HL-60 (cell line): ENCODE data around the gene LRMDA.

ENCODE experiments used
- DNase-seq, 2 experiments: peaks; one replicate each; pipeline ENCODE4 v3.0.0-alpha.2; 2010 to 2020; ENCODE audit warnings: low read depth in 1 of 2, low spot score in 1 of 2
- H3K27ac ChIP-seq: fragments of 250-450 bp; sonication (Bioruptor Pico); replicated peaks from 2 replicates; pipeline ENCODE4 v1.5.1; 2020; ENCODE audit warnings: mild to moderate bottlenecking, moderate library complexity
- H3K27me3 ChIP-seq: fragments of 250-450 bp; sonication (Bioruptor Pico); 2 replicates; pipeline ENCODE4 v1.5.1; 2021; ENCODE audit warnings: mild to moderate bottlenecking, moderate library complexity; ENCODE audit not compliant: insufficient read depth, poor library complexity, severe bottlenecking
- H3K4me3 ChIP-seq: replicated peaks from 2 replicates; pipeline ENCODE4 v1.5.1; 2011; ENCODE audit warnings: mild to moderate bottlenecking, control low read depth, low read length; ENCODE audit not compliant: insufficient read depth
- GABPA ChIP-seq: IDR thresholded peaks from 2 replicates; pipeline ENCODE4 v1.6.1; 2012; ENCODE audit warnings: low read depth
- POLR2AphosphoS5 ChIP-seq: IDR thresholded peaks from 2 replicates; pipeline ENCODE4 v1.6.1; 2012; ENCODE audit warnings: low read depth
- SPI1 ChIP-seq: IDR thresholded peaks from 2 replicates; pipeline ENCODE4 v1.6.1; 2012; ENCODE audit warnings: low read depth, mild to moderate bottlenecking, borderline replicate concordance
- TF ChIP-seq, protein P1 (sequence below): IDR thresholded peaks from one replicate; pipeline ENCODE4 v1.5.1; 2011; ENCODE audit warnings: low read length, control low read depth, inconsistent platforms; ENCODE audit not compliant: insufficient read depth
- TF ChIP-seq, protein P2 (sequence below): IDR thresholded peaks from 2 replicates; pipeline ENCODE4 v1.6.1; 2012; ENCODE audit warnings: low read depth; ENCODE audit not compliant: insufficient replicate concordance

LRMDA gene

DNA sequence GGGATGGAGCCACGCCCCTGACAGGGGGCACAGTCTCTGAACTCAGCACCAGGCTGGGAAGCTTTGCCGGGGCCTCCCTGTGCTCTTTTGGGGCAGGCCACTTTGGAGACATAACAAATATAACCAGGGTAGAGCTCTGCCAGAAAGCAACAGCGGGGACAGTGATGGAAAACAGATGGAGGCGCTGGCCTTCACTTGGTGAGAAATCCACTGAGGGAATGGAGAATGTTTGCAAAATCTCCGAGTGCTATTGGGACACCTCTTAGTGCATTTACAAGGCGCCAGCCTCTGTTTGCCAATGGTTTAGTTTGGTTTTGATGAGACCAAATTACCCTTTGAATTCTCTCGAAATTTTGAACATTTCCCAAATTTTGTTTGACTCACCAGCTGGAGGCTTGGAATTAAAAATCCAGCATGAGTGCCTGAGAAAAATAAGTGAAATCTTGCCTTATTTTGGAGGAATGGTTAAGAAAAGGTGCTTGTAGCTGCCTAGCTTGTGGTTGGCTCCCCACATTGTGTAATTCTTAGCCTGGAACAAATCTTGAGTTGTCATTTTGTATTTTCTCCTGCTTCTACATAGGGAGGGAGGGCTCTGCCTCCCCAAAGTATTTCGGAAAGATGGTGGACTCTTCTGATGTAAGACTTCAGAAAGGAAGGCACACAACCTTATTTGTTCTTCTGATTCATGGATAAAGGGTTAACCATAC is 980.5 kb downstream of the LRMDA start:
- H3K27ac ChIP-seq, result no peak overlapping the region
- no peak for DNase-seq
- TF ChIP-seq POLR2AphosphoS5, result no peak
- no peak for TF ChIP-seq SPI1
- TF ChIP-seq GABPA, result no peak
- TF ChIP-seq, protein P1, sequence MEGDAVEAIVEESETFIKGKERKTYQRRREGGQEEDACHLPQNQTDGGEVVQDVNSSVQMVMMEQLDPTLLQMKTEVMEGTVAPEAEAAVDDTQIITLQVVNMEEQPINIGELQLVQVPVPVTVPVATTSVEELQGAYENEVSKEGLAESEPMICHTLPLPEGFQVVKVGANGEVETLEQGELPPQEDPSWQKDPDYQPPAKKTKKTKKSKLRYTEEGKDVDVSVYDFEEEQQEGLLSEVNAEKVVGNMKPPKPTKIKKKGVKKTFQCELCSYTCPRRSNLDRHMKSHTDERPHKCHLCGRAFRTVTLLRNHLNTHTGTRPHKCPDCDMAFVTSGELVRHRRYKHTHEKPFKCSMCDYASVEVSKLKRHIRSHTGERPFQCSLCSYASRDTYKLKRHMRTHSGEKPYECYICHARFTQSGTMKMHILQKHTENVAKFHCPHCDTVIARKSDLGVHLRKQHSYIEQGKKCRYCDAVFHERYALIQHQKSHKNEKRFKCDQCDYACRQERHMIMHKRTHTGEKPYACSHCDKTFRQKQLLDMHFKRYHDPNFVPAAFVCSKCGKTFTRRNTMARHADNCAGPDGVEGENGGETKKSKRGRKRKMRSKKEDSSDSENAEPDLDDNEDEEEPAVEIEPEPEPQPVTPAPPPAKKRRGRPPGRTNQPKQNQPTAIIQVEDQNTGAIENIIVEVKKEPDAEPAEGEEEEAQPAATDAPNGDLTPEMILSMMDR, result no peak
- TF ChIP-seq, protein P2, sequence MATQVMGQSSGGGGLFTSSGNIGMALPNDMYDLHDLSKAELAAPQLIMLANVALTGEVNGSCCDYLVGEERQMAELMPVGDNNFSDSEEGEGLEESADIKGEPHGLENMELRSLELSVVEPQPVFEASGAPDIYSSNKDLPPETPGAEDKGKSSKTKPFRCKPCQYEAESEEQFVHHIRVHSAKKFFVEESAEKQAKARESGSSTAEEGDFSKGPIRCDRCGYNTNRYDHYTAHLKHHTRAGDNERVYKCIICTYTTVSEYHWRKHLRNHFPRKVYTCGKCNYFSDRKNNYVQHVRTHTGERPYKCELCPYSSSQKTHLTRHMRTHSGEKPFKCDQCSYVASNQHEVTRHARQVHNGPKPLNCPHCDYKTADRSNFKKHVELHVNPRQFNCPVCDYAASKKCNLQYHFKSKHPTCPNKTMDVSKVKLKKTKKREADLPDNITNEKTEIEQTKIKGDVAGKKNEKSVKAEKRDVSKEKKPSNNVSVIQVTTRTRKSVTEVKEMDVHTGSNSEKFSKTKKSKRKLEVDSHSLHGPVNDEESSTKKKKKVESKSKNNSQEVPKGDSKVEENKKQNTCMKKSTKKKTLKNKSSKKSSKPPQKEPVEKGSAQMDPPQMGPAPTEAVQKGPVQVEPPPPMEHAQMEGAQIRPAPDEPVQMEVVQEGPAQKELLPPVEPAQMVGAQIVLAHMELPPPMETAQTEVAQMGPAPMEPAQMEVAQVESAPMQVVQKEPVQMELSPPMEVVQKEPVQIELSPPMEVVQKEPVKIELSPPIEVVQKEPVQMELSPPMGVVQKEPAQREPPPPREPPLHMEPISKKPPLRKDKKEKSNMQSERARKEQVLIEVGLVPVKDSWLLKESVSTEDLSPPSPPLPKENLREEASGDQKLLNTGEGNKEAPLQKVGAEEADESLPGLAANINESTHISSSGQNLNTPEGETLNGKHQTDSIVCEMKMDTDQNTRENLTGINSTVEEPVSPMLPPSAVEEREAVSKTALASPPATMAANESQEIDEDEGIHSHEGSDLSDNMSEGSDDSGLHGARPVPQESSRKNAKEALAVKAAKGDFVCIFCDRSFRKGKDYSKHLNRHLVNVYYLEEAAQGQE, result no peak
- no peaks in the 10 kb centered on the region for H3K27me3 ChIP-seq
- H3K4me3 ChIP-seq, result no peak overlapping the region

DNA sequence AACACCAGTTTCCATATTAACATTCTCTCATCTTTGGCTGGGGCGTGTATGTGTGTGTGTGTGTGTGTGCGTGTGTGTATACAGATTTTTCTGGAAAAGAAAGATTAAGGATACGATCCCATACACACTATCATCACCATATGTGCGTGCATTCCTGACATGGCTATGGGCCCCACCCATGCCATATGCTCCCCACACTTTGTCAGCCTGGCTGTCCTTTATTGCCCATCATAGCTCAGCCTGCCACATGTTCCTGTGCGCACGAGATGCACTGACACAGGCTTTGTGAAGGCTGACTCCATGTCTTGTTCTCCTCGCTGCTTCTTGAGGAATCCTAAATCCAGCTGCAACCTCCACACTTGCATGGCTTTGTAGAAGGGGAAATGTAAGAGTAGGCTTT is 984.1 kb downstream of the LRMDA start:
- Histone ChIP-seq H3K27ac (no peak overlapping the region), H3K4me3 (no peak overlapping the region), H3K27me3 (no peaks in the 10 kb centered on the region)
- TF ChIP-seq, protein P2, result no peak
- TF ChIP-seq, protein P1, result no peak
- TF ChIP-seq SPI1 (no peak), GABPA (no peak), POLR2AphosphoS5 (no peak)
- DNase-seq, result no peak

DNA sequence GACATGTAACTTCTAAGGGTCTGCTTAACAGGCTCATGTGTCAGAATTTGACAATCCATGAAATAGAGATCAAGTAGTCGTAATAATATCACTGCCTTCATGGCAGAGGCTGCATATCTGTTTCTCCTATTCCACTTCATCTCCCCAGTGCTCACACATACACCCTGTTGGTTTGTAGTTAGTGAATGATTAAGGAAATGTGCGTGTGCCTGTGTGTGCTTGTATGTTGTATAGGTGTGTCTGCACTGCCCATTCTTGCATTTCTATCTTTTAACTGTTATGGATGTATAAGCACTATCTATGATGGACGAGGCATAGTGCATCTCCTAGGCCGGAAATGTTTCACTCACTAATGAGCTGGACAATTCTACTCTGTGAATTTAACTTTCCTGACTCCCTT is 985.2 kb downstream of the LRMDA start:
- no peak for TF ChIP-seq POLR2AphosphoS5
- TF ChIP-seq GABPA, result no peak
- TF ChIP-seq, protein P2, result no peak
- no peak for TF ChIP-seq SPI1
- TF ChIP-seq, protein P1, result no peak
- DNase-seq, result no peak
- Histone ChIP-seq H3K4me3 (no peak overlapping the region), H3K27ac (no peak overlapping the region), H3K27me3 (no peaks in the 10 kb centered on the region)
